Measurements from ENCODE around the gene AP3M1. TPM values are rescaled to one million over a fixed set of nuclear protein-coding genes. Genes with fewer than 3 reads are reported as not detected.

AP3M1 gene
- total RNA-seq, 1 experiment from 2014 or later: 34.4 TPM

GRCh38 chr10:74153123-74153522, 2.5 kb upstream of the AP3M1 start:
- H3K9ac ChIP-seq (ENCODE audit: low read length): no peak overlapping the region
- intact Hi-C loops (cut with micrococcal nuclease): loop anchor here (5.0 kb wide), 2 partner anchors 59 to 79 kb away; no protein-coding TSS in a partner anchor
- H3K27ac ChIP-seq (ENCODE audit: low read depth, low read length): no peak overlapping the region

More at GRCh38 chr10:74153123-74153522, 2.5 kb upstream of the AP3M1 start:
- DNase-seq (ENCODE audit: low read depth, low spot score) (peak; percentile 34), ATAC-seq (no peak)
- no TSS peak for BruUV-seq (replicated peaks)
- H3K9me2 ChIP-seq (ENCODE audit: insufficient read depth): no peaks in the 10 kb centered on the region
- RAD21 ChIA-PET (ENCODE audit: low non-redundant PET in 1 of 2, low total read pairs in 2 of 2, uncharacterized antibody in 2 of 2, unreplicated experiment in 2 of 2): no interaction called here
- H3K27me3 ChIP-seq (ENCODE audit: insufficient read depth, low read length): no peaks in the 10 kb centered on the region
- no peak overlapping the region for H2AFZ ChIP-seq (ENCODE audit: low read depth, low read length, poor library complexity, severe bottlenecking)
- CTCF ChIA-PET: interaction anchor here (1.0 to 1.1 kb wide), 2 partner anchors 9 to 81 kb away, joined by 3 to 4 read pairs; no protein-coding TSS in a partner anchor
- peak overlapping the region; percentile 91 for H3K4me2 ChIP-seq (ENCODE audit: low read length)
- no peaks in the 10 kb centered on the region for H4K20me1 ChIP-seq (ENCODE audit: insufficient read depth)
- peaks cover 13 to 22% of the 10 kb centered on the region in 2 experiments for H3K4me1 ChIP-seq (ENCODE audit: control insufficient read depth in 1 of 2, insufficient read depth in 2 of 2, low read length in 2 of 2)
- no peaks in the 10 kb centered on the region for H3K9me3 ChIP-seq (ENCODE audit: control insufficient read depth in 1 of 2, insufficient read depth in 1 of 2, low read depth in 1 of 2, low read length in 2 of 2)
- H3K79me2 ChIP-seq (ENCODE audit: insufficient read depth, low read length): peaks cover 74% of the 10 kb centered on the region
- H3K4me3 ChIP-seq (replicated peaks in 1 of 2; ENCODE audit: low read depth in 1 of 2, low read length in 2 of 2): no peak overlapping the region
- H3K36me3 ChIP-seq (ENCODE audit: control insufficient read depth in 1 of 2, insufficient read depth in 2 of 2, low read length in 2 of 2): no peaks in the 10 kb centered on the region
- TF ChIP-seq, protein P1, sequence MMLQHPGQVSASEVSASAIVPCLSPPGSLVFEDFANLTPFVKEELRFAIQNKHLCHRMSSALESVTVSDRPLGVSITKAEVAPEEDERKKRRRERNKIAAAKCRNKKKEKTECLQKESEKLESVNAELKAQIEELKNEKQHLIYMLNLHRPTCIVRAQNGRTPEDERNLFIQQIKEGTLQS (IDR thresholded peaks at IDR 0.05): no peak
- TF ChIP-seq SIN3A (IDR thresholded peaks at IDR 0.05; ENCODE audit: low read depth) (0 out of 2 replicates have a peak, but pooled peaks have one; percentile 20), RAD21 (IDR thresholded peaks at IDR 0.05; ENCODE audit: low read depth) (peak; percentile 15; the same call in 1 of the 2 replicates), YY1 (IDR thresholded peaks at IDR 0.05; ENCODE audit: extremely low read depth, insufficient replicate concordance, low read depth, low read length) (no peak), EZH2phosphoT487 (IDR thresholded peaks at IDR 0.05; ENCODE audit: borderline replicate concordance) (no peak), CEBPB (IDR thresholded peaks at IDR 0.05; ENCODE audit: low read depth) (no peak), ELF1 (IDR thresholded peaks at IDR 0.05; ENCODE audit: borderline replicate concordance, low read depth) (no peak), SRF (IDR thresholded peaks at IDR 0.05; ENCODE audit: low read depth) (no peak), MAX (IDR thresholded peaks at IDR 0.05) (0 out of 2 replicates have a peak, but pooled peaks have one; percentile 17), POLR2A (IDR thresholded peaks at IDR 0.05; ENCODE audit: borderline replicate concordance, extremely low read depth, insufficient read depth, insufficient read length) (no peak)
- TF ChIP-seq, protein P2, sequence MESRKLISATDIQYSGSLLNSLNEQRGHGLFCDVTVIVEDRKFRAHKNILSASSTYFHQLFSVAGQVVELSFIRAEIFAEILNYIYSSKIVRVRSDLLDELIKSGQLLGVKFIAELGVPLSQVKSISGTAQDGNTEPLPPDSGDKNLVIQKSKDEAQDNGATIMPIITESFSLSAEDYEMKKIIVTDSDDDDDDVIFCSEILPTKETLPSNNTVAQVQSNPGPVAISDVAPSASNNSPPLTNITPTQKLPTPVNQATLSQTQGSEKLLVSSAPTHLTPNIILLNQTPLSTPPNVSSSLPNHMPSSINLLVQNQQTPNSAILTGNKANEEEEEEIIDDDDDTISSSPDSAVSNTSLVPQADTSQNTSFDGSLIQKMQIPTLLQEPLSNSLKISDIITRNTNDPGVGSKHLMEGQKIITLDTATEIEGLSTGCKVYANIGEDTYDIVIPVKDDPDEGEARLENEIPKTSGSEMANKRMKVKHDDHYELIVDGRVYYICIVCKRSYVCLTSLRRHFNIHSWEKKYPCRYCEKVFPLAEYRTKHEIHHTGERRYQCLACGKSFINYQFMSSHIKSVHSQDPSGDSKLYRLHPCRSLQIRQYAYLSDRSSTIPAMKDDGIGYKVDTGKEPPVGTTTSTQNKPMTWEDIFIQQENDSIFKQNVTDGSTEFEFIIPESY (IDR thresholded peaks at IDR 0.05; ENCODE audit: extremely low read depth, insufficient replicate concordance, low read length): no peak
- TF ChIP-seq, protein P3, sequence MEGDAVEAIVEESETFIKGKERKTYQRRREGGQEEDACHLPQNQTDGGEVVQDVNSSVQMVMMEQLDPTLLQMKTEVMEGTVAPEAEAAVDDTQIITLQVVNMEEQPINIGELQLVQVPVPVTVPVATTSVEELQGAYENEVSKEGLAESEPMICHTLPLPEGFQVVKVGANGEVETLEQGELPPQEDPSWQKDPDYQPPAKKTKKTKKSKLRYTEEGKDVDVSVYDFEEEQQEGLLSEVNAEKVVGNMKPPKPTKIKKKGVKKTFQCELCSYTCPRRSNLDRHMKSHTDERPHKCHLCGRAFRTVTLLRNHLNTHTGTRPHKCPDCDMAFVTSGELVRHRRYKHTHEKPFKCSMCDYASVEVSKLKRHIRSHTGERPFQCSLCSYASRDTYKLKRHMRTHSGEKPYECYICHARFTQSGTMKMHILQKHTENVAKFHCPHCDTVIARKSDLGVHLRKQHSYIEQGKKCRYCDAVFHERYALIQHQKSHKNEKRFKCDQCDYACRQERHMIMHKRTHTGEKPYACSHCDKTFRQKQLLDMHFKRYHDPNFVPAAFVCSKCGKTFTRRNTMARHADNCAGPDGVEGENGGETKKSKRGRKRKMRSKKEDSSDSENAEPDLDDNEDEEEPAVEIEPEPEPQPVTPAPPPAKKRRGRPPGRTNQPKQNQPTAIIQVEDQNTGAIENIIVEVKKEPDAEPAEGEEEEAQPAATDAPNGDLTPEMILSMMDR (IDR thresholded peaks at IDR 0.05 in 2 of 3, conservative IDR thresholded peaks at IDR 0.05 in 1 of 3; ENCODE audit: borderline replicate concordance in 1 of 3, insufficient read depth in 1 of 3, low read depth in 2 of 3, low read length in 2 of 3): peak; percentile 50 to 71 (median 64); a peak in 5 of 6 replicates
- POLR2A ChIA-PET: no interaction called here

Data from HCT116 (cell line).